Measurements from ENCODE around the gene PPP1R12C.

The PPP1R12C gene

DNA sequence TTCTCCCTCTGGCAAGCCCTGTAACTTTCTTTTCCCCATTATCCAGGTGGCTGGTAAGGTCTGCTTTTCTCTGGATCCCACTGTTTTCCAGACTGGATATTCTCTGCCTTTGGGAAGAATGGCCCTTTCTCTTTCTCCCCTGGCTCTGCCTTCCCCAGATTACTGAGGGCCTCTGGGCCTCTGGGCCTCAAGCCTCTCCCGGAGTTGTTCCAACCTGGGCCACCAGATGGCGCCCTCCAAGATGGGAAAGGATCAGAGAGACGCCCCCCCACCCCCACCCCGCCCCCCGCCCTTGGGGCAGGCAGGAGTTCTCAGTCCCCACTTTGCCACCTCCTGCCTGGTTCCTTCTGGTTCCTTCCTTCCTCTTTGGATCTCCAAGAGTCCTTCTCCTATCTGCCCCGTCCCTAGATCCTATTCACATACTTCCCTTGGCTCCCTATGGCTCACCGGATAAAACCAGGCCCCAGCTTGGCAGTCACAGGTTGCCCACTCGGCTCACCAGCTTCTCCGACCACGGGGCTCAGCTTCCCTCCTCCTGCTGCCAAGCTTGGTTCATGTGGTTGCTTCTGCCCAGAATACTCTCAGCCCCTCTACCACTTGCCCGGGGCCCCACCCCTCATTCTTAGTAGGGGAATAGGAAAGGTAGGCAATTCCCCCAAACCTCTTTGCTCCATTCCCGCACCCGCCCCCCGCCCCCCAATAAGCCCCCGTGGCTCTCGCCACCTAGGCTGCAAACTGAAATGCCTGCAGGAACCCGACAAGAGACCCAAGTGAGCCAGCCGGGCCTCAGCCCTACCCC is 28.7 kb downstream of the PPP1R12C start:
- DNase-seq = no peak

DNA sequence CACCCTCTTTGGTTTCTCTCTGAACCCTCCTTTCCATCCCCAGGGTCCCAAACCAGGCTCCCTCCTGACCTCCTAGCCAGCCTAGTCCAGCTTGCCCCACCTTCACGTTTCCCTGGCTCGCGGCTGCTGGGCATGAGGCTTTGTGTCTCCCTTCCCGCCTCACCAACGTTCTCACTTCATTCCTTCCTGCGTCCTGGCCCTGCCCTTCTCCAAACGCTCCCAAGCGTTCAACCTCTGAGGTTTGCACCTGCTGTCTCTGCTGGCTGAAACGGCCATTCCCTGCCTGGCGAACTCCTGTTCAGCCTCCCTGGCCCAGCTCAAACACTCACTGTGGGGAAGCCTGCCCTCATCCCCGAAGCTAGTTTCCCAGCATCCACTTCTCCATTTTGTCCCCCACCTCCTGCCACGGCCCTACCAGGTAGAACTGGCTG is 29.4 kb downstream of the PPP1R12C start:
- DNase-seq = no peak

DNA sequence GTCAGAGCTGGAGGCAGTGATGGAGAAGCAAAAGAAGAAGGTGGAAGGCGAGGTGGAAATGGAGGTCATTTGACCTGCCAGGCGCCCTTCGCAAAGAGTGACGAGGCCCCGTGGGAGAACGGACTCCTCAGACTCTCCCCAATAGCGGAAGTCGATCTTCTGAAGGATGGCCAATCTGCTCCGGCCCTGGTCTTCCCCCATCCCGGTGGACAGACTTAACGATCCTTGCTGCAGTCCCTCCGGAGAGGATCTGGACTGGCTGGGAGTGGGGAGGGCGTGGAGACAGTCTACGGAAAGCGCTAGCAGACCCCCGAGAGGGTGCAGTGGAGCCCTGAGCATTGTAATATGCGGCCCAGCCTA is 29.9 kb downstream of the PPP1R12C start:
- no peak for DNase-seq

DNA sequence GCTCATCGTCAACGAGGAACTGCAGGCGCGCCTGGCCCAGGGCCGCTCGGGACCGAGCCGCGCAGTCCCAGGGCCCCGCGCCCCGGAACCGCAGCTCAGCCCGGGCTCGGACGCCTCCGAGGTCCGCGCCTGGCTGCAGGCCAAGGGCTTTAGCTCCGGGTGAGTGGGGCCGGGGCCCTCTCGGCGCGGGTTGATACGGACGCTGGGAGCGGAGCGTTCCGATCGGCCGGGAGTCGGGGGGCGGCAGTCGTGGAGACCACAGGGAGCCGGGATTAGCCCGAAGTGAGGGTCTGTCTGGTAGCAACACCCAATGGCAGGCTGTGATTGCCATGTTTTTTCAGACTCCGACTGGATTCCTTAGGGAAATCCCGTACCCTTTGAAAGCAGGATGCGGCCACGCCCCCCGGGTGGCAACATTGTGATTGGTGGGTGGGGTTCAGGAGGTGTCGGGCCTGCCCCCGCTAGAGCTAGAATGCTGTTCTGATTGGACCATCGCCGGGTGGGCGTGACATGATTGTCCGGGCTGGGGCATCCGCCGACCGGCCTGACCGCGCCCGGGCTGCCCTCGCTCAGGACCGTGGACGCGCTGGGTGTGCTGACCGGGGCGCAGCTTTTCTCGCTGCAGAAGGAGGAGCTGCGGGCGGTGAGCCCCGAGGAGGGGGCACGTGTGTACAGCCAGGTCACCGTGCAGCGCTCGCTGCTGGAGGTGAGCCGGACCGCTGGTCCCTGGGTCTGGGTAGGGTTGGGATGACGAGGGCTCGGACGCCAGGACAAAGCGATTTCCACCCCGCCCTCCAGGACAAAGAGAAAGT is 30.5 kb downstream of the PPP1R12C start:
- DNase-seq = peak; percentile 28

DNA sequence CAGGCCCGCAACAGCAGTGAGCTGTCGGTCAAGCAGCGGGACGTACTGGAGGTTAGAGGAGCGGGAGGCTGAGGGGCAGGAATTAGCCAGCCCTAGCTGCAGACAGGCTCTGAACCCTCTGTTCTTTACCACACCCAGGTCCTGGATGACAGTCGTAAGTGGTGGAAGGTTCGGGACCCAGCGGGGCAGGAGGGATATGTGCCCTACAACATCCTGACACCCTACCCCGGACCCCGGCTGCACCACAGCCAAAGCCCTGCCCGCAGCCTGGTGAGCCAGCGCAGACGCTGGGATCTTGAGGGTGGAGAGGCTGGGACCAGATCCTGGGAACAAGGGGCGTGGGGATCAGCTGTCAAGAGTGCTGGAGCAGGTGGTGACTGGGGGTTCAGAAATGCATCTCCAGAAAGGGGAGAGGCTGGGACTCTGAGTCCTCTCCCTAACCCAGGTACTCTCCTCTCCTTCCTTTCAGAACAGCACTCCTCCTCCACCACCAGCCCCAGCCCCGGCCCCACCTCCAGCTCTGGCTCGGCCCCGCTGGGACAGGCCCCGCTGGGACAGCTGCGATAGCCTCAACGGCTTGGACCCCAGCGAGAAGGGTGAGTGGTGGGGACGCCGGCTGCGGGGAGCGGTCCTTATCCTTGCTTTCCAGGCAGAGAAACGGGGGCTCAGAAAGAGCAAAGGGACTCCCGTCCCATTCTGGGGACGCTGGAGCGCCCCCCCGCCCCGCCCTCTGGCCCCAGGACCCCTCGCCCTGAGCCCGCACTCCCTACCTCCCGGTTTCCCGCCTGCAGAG is 31.3 kb downstream of the PPP1R12C start:
- no peak for DNase-seq

DNA sequence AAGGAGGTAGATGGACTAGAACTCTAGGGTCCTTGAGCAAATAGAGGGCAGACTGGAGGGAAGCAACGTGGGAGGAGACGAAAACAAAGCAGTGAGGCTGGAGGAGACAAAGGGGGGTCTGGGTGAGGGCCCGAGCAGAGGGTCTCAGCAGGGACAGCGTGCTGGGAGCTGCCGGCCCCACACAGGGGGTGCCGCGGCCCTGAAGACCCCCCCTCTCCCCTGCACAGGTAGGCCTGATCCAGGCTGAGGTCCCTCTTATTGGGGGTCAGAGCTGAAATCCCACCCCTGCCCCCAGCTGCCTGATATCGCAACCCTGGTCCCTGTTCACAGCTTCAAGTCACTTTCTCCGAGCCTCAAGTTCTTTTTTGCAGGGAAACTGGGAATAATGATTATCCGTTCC is 33.0 kb downstream of the PPP1R12C start:
- DNase-seq = no peak

DNA sequence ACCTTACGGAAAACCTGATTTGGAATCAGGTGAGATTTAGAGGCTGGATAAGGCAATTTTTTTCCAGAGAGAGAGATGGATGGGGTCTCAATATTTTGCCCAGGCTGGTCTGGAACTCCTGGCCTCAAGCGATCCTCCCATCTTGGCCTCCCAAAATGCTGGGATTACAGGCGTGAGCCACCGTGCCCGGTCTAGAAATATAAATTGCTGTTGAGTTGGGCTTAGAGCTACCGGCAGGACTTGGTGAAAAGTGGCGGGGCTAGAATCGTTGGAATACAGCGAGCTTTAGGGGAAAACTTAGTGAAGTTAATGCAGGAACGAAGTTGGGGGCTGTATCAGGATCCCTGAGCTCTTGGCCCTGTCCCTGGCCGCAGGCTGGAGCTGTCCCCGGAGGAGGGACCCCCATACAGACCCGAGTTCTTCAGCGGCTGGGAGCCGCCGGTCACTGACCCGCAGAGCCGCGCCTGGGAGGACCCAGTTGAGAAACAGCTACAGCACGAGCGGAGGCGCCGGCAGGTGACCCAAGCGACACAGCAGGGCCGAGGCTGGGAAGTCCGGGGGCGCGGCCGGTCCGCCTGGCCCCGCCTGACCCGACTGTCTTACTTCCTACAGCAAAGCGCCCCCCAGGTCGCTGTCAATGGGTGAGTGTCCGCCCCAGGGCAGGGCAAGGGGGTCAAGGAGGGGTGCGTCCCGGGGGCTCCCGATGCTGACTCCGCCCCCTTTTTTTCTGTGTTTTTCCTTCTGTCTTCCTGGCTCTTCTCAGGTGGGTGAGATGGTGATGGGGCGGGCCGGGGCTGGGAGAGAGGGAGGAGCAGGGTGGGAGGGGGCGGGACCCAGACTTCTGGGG is 34.2 kb downstream of the PPP1R12C start:
- DNase-seq = no peak

DNA sequence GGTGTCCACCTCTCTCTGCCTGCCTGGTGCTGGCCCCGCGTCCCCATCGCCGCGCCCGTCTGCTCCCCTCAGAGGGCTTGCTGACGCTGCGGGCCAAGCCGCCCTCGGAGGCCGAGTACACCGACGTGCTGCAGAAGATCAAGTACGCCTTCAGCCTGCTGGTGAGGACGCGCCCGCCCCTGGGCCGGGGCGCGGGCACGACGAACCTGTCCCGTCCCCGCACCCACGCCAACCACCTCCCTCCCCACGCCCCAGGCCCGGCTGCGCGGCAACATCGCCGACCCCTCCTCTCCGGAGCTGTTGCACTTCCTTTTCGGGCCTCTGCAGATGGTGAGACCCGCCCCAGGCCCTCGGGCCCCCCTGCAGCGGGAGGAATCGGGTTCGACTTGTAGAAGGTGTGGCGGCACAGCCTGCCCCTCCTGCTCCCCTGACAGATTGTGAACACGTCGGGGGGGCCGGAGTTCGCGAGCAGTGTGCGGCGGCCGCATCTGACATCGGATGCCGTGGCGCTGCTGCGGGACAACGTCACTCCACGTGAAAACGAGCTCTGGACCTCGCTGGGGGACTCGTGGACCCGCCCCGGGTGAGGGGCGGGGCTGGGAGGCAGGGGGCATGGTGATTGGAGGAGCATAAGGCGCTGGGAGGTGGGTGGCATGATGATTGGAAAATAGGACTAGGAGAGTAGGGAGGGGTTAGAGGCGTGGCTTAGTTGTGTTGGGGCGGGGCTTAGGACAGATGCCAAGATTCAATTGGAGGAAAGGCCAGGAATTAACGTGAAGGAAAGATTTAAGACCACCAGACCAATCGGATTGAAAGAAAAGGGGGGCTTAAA is 35.2 kb downstream of the PPP1R12C start:
- no peak for DNase-seq

DNA sequence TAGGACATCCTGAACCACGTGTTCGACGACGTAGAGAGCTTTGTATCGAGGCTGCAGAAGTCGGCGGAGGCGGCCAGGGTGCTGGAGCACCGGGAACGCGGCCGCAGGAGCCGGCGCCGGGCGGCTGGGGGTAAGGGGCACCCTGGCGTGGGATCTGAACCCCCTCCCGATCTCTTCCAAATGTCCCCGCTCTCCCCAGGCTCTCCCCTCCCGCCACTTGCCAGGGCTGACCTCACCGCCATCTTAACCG is 35.7 kb downstream of the PPP1R12C start:
- DNase-seq = no peak

DNA sequence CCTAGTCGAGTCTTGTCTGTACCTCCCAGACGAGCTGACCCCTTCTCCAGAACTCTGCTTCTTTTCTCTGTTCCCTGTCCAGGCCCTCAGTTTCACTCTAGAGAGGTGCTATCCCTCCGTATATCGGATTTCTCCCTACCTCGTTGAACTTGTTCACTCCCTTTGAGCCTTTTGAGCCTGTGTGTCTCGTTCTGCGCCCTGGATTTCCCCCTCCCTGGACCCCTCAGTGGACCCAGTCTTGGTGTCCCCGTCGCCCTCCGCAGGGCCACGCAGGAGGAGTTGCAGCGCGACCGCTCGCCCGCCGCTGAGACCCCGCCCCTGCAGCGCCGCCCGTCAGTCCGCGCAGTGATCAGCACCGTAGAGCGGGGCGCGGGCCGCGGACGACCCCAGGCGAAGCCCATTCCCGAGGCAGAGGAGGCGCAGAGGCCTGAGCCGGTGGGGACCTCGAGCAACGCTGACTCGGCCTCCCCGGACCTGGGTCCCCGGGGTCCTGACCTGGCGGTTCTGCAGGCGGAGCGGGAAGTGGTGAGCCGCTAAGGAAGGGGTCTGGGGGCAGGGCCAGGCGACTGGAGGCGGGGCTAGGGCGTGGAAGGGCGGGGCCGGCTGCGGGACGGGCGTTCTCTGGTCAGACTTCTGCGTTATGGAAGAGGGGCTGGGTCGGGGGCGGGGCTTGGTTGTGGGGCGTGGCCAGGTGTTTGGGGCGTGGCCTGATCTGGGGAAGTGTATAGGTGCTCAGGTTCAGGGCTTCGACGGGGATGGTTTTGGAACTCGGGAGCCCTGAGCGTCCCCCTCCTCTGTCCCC is 36.3 kb downstream of the PPP1R12C start:
- peak; percentile 88 for DNase-seq

DNA sequence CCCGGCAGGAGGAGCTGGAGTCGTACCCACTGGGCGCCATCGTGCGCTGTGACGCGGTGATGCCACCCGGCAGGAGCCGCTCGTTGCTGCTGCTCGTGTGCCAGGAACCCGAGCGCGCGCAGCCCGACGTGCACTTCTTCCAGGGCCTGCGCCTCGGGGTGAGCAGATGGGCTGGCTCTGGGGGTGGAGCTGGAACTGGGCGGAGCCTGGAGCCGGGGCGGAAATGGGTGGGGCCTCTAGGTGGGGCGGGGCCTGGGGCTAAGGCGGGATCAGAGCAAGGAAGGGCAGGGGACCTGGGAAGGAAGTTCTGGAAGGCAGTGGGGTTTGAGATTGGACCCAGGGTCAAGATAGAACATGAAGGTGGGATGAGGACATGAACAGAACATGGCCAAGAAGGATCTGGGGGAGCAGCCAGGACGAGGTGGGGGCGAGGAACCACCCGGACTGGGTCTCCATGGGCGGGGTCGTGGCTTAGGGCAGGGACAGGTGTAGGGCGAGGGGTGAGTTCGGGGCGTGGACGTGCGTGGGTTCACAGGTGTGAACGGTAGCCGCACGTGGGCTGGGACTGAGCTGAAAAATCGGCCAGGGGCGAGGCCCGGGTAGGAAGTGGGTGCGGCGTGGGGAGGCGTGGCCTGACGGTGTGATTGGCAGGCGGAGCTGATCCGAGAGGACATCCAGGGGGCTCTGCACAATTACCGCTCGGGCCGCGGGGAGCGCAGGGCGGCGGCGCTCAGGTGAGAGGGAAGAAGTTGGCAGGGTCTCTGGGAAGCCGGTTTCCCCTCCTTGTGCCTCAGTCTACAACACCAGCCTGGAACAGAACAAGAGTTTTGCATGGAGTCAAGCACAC is 37.1 kb downstream of the PPP1R12C start:
- peak; percentile 33 for DNase-seq

DNA sequence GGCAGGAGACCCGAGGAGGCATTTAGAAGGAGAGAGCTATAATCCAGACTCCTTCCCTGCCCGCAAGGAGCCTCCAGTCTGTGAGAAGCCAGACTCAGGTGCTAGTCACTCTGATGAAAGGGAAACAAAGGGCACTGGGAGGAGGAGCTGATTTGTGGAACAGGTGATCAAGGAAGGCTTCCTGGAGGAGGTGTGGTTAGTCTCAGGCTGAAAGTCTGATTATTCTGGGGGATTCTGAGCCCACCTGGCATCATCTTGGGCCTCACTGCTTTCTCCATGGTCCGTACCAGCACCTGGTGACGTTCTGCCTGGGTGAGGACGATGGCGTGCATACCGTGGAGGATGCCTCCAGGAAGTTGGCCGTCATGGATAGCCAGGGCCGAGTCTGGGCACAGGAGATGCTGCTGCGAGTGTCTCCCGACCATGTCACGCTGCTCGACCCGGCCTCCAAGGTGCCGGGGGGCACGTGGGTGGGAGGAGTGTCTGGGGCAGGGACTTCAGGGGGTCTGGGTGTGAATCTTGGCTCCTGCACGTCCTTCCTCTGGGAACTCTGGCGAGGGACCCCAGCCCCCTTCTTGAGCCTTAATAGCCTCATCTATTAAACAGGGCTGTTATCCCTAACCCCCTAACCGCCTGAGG is 37.9 kb downstream of the PPP1R12C start:
- DNase-seq = no peak

DNA sequence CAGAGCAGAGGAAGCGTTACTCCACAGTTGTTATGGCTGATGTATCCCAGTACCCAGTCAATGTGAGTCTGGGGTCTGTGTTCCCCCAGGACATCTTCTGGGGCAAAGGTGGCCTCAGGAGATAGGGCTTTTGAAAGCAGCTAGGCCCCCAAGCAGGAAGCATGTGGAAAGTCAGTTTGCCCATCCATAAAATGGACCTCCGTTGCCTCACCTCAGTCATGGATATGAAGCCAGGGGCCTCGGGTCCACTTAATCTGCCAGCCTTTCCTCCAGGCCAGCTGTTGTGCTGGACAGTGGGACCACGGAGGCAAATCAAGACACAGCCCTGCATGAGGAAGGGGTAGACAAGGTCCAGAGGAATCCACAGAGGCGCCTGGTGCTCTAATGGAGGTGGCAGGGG is 38.4 kb downstream of the PPP1R12C start:
- no peak for DNase-seq

DNA sequence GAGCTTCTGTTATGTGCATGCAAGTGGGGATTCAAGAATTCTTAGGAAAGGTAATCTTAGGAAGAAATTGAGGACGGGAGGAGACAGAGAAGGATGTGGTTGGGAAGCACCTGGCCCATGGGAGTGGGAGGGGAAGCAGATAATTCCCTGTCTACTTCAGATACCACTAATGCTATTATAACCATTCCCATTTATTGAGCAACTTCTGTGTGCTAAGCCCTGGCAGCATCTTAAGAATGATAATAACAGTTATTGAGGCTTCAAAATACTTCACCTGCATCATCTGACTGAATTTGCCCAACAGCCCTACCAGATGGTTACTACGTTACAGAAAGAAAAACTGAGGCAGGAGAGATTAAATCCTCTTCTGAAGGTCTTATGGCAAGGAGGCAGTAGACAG is 40.3 kb downstream of the PPP1R12C start:
- DNase-seq = no peak

DNA sequence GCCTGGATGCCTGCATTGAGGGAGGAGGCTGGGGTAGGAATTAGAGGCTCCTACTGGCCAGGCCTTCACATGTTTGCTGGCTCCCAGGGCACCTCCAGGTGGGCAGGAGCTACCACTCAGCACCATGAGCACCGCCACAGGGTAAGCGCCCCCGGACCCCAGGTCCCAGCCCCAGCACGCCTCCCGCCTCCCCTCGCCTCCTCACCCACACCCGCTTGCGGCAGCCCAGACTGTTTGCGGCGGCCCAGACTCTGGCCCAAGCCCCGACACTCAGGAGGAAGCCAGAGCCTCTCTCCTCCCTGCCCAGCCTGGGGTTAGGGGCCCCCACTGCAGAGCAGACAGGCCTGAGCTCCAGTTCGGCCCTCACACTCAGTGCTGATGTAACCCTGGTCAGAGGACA is 41.1 kb downstream of the PPP1R12C start:
- DNase-seq = no peak

DNA sequence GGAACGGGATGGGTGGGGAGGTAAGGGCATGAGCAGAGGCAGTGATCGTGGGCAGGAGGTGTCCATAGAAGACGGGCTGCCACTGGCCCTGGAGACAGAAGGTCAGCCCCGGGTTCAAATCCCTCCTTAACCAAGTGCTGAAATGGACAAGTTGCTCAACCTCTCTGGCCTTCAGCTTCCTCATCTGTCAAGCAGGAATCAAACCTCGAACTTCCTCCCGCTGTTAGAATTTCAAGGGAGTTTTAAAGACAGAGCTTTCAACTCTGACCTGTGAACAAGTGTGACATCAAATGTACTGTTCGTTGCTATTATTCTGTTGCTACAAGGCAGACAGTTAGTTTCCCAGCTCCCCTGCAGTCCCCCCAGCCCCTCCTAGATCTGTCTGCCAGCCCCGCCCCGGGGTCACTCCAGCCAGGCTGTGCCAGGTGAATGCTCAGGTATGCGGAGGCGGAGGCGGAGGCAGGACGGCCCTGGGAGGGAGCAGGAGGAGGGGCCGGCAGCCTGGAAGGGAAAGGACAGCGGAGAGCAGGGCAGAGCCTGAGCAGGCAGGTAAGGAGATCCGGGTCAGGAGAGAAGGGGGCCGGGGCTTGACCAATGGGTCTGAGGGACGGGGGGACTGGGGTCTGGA is 42.0 kb downstream of the PPP1R12C start, which contains the start of gene EPS8L1:
TSS of gene EPS8L1 (plus strand) at position 499 of the 628 bp plus-strand sequence. CDS start 576 bp downstream, outside the sequence.
- DNase-seq = no peak

DNA sequence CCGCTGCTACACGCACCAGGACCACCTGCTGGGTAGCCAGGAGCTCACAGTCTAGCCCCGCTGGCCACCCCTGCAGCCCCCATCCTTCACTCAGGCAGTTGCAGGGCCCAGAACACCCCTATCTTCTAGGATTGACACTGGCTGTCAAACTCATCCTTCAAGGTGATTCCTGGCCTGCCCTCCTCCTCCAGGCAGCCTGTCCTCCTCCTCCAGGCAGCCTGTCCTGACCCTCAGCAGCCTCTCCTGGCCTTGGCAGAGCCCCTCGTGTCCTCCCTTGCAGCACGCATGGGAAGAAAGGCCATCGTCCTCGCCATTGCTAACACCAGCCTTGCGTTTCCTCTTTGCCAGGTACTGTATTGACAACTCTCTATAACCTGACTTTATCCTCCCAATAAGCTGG is 45.5 kb downstream of the PPP1R12C start:
- no peak for DNase-seq

DNA sequence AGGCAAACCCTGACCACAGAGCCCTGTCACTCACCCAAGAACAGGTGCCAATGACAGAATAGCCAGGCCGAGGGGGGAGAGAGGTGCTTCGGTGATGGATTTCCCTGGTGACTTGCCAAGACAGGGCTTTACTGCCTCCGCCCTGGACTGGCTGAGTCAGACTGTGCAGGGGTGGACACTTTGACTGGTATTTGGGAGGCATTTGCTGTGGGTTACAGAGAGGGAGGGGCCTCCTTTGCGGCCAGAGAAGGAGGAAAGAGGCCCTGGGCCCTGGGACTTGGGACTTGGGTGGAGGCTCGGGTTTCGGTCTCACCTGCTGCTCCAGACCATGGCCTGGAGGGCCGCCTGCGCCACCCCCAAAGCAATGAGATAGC is 46.3 kb downstream of the PPP1R12C start:
- no peak for DNase-seq

Measured in activated gamma-delta T cell (primary cell).